Panc1 (cell line): ENCODE measurements around the gene MADCAM1. TPM values are rescaled to one million over a fixed set of nuclear protein-coding genes. Genes with fewer than 3 reads are reported as not detected.

Source experiments
- ATAC-seq: fragments of 200-7000 bp; cut with Tn5 transposase; 2 replicates; pipeline ENCODE4 v1.9.1; 2020; ENCODE audit warnings: mild to moderate bottlenecking, moderate library complexity
- BruUV-seq: library from RNA; stranded (reverse); fragments of 400-500 nt; replicated peaks from 2 replicates; lab custom pipeline; 2021; lab: Mats Ljungman, UMichigan
- CTCF ChIA-PET: fragments of 300-600 bp; sonication (Branson Sonifier 250); formaldehyde crosslinking; loops from one replicate; lab custom pipeline; 2022; ENCODE audit warnings: antibody characterized with exemption; lab: Charles Lee
- POLR2A ChIA-PET: fragments of 300-600 bp; sonication (Branson Sonifier 250); formaldehyde crosslinking; loops from one replicate; lab custom pipeline; 2022; ENCODE audit warnings: antibody characterized with exemption; lab: Charles Lee
- DNase-seq: peaks from one replicate; pipeline ENCODE4 v3.0.0-alpha.2; 2010; ENCODE audit warnings: low read depth, low spot score
- H3K27ac ChIP-seq: 2 replicates; pipeline ENCODE4 v1.5.1; 2011; ENCODE audit warnings: mild to moderate bottlenecking, low read length, inconsistent platforms
- H3K27me3 ChIP-seq: fragments of 200-500 bp; sonication (Bioruptor generic); 2 replicates; pipeline ENCODE4 v1.6.0; 2014; ENCODE audit warnings: low read length, inconsistent platforms; ENCODE audit not compliant: control insufficient read depth, insufficient read depth
- H3K36me3 ChIP-seq: fragments of 200-500 bp; sonication (Bioruptor generic); 2 replicates; pipeline ENCODE4 v1.5.1; 2014; ENCODE audit warnings: inconsistent platforms, mild to moderate bottlenecking, low read length, moderate library complexity; ENCODE audit not compliant: control insufficient read depth, insufficient read depth
- H3K4me1 ChIP-seq: 2 replicates; pipeline ENCODE4 v1.5.1; 2011; ENCODE audit warnings: inconsistent platforms, mild to moderate bottlenecking, low read length, moderate library complexity; ENCODE audit not compliant: control insufficient read depth, insufficient read depth
- H3K4me3 ChIP-seq, 2 experiments: 2 replicates each; pipeline ENCODE4 v1.5.1; 2011 to 2012; ENCODE audit warnings: low read depth in 2 of 2, low read length in 2 of 2, mild to moderate bottlenecking in 2 of 2, inconsistent platforms in 1 of 2, moderate library complexity in 1 of 2
- H3K9me3 ChIP-seq: fragments of 200-500 bp; sonication (Bioruptor generic); 2 replicates; pipeline ENCODE4 v1.5.1; 2014; ENCODE audit warnings: low read depth, mild to moderate bottlenecking, inconsistent platforms, low read length, moderate library complexity; ENCODE audit not compliant: control insufficient read depth, insufficient read depth
- CTCF ChIP-seq: fragments of 450-650 bp; IDR thresholded peaks from 2 replicates; pipeline ENCODE4 v1.5.1; 2017; ENCODE audit warnings: mild to moderate bottlenecking
- POLR2AphosphoS5 ChIP-seq: IDR thresholded peaks from 2 replicates; pipeline ENCODE4 v1.6.1; 2012; ENCODE audit warnings: mild to moderate bottlenecking, low read depth, low read length, moderate library complexity
- SIN3A ChIP-seq: IDR thresholded peaks from 2 replicates; pipeline ENCODE4 v1.6.1; 2012; ENCODE audit warnings: low read depth, mild to moderate bottlenecking, low read length, moderate library complexity, borderline replicate concordance; ENCODE audit not compliant: insufficient read depth
- TCF7L2 ChIP-seq: IDR thresholded peaks from 2 replicates; pipeline ENCODE4 v1.6.1; 2011; ENCODE audit warnings: mild to moderate bottlenecking, low read depth, low read length, inconsistent platforms
- in situ Hi-C: cut with HindIII; loops from 2 replicates; pipeline ENCODE4 v1.10.0; 2016; ENCODE audit warnings: low sequenced_read_pairs, low pct_unique_long_range_greater_than_20kb
- intact Hi-C: fragments of 100-400 bp; cut with micrococcal nuclease; formaldehyde crosslinking; loops from one replicate; pipeline ENCODE4 v1.10.0; 2022; ENCODE audit not compliant: unreplicated experiment
- total RNA-seq: library from RNA; stranded (reverse); gene quantifications from one replicate; pipeline ENCODE4 v1.2.1, GENCODE V29; 2021; ENCODE audit not compliant: unreplicated experiment
- TF ChIP-seq, protein P1 (sequence below), 2 experiments: IDR thresholded peaks; 2 replicates each; pipeline ENCODE4 v1.6.1; 2011 to 2012; ENCODE audit warnings: low read depth in 2 of 2, control low read depth in 1 of 2, low read length in 1 of 2, mild to moderate bottlenecking in 1 of 2, moderate library complexity in 1 of 2; ENCODE audit not compliant: insufficient read depth in 1 of 2

The MADCAM1 gene
- total RNA-seq, 1 experiment from 2014 or later = 0.54 TPM

DNA sequence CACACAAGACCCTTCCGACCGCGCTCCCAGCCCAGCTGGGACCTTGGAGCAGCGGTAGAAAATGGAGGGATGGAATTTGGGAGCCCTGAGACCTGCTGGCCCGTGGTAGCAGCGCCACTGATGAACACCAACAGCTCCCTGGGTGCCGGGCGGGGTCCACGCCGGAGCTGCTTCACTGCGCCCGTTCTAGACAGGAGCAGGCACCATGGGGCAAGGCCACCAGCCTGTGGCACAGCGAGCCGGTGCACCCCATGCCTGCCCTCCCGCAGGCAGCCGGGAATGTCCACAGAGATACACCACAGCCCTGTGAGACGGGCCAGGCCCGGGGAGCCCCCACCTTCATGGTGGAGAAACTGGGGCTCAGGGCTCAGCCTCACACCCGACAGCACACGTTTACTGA lies 25.6 kb upstream of the MADCAM1 start:
- in situ Hi-C loops = no loop called here
- no TSS peak for BruUV-seq
- ATAC-seq (no peak), DNase-seq (no peak)
- intact Hi-C loops = no loop called here
- no peaks in the 10 kb centered on the region for H3K4me1 ChIP-seq
- TF ChIP-seq, protein P1, sequence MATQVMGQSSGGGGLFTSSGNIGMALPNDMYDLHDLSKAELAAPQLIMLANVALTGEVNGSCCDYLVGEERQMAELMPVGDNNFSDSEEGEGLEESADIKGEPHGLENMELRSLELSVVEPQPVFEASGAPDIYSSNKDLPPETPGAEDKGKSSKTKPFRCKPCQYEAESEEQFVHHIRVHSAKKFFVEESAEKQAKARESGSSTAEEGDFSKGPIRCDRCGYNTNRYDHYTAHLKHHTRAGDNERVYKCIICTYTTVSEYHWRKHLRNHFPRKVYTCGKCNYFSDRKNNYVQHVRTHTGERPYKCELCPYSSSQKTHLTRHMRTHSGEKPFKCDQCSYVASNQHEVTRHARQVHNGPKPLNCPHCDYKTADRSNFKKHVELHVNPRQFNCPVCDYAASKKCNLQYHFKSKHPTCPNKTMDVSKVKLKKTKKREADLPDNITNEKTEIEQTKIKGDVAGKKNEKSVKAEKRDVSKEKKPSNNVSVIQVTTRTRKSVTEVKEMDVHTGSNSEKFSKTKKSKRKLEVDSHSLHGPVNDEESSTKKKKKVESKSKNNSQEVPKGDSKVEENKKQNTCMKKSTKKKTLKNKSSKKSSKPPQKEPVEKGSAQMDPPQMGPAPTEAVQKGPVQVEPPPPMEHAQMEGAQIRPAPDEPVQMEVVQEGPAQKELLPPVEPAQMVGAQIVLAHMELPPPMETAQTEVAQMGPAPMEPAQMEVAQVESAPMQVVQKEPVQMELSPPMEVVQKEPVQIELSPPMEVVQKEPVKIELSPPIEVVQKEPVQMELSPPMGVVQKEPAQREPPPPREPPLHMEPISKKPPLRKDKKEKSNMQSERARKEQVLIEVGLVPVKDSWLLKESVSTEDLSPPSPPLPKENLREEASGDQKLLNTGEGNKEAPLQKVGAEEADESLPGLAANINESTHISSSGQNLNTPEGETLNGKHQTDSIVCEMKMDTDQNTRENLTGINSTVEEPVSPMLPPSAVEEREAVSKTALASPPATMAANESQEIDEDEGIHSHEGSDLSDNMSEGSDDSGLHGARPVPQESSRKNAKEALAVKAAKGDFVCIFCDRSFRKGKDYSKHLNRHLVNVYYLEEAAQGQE (IDR thresholded peaks at IDR 0.05; ENCODE audit: insufficient read depth in 1 of 2, low read depth in 2 of 2, low read length in 1 of 2) = no peak
- TF ChIP-seq CTCF (no peak), TCF7L2 (no peak), SIN3A (no peak), POLR2AphosphoS5 (no peak)
- H3K36me3 ChIP-seq = no peaks in the 10 kb centered on the region
- no peaks in the 10 kb centered on the region for H3K27me3 ChIP-seq
- H3K9me3 ChIP-seq = no peaks in the 10 kb centered on the region
- CTCF ChIA-PET = no interaction called here
- POLR2A ChIA-PET = no interaction called here
- no peak overlapping the region for H3K4me3 ChIP-seq
- H3K27ac ChIP-seq = no peak overlapping the region

- H3K36me3 ChIP-seq = no peaks in the 10 kb centered on the region
These were observed 24.1 kb upstream of the MADCAM1 start for GRCh38 chr19:472005-472858.

More at GRCh38 chr19:472005-472858, 24.1 kb upstream of the MADCAM1 start:
- TF ChIP-seq CTCF = no peak
- TF ChIP-seq SIN3A = no peak
- TF ChIP-seq, protein P1 (IDR thresholded peaks at IDR 0.05; ENCODE audit: insufficient read depth in 1 of 2, low read depth in 2 of 2, low read length in 1 of 2) = no peak
- no TSS peak for BruUV-seq
- no peaks in the 10 kb centered on the region for H3K9me3 ChIP-seq
- no peaks in the 10 kb centered on the region for H3K27me3 ChIP-seq
- CTCF ChIA-PET = no interaction called here
- ATAC-seq (peak; percentile 59), DNase-seq (no peak)
- no peaks in the 10 kb centered on the region for H3K4me1 ChIP-seq
- in situ Hi-C loops (no loop called here), intact Hi-C loops (no loop called here)
- POLR2A ChIA-PET = no interaction called here
- no peak overlapping the region for H3K27ac ChIP-seq
- no peak overlapping the region for H3K4me3 ChIP-seq
